22Rv1 (cell line): Measurements from ENCODE around the gene SLX4IP.

Experiments
- CTCF ChIP-seq: fragments of 450-650 bp; IDR thresholded peaks from 2 replicates; pipeline ENCODE4 v1.5.1; 2017; ENCODE audit warnings: mild to moderate bottlenecking
- ZFX ChIP-seq: fragments of 450-650 bp; IDR thresholded peaks from 2 replicates; pipeline ENCODE4 v1.6.1; 2017; ENCODE audit warnings: antibody characterized with exemption, borderline replicate concordance

GRCh38 chr20:10487142-10488136 is 52.3 kb downstream of the SLX4IP start:
- TF ChIP-seq CTCF = no peak
- TF ChIP-seq ZFX = no peak
